ENCODE data around the gene CFAP298.
"Not testable (repeated sequence)": the region's sequence is repeated elsewhere in the genome, so short reads cannot be mapped to it uniquely, and the experiment has no call there.

Gene CFAP298

DNA sequence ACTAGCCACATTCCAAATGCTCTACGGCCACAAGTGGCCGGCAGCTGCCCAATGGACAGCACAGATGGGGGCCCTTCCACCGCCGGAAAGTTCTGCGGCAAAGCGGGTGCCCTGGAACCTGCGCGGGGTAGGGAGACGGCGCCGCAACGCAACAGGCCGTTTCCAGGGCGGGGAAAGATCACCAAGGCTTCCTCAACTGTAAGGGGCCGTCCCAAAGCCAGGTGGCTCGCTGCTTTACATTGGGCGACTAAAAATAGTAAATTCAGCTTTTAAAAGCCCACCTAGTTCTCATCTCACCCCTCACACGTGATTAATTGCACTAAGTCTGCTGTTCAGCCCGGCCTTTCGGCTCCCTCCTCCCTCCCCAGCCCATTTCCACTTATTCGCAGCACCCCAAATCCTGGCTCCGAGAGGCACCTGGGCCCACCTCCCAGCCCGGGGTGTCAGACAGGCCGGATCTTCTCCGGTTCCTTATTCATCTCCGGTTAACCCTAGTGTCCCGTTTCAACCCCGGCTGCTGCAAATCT, 643 bp downstream of the CFAP298 start (continued):
- TF ChIP-seq, protein P1, sequence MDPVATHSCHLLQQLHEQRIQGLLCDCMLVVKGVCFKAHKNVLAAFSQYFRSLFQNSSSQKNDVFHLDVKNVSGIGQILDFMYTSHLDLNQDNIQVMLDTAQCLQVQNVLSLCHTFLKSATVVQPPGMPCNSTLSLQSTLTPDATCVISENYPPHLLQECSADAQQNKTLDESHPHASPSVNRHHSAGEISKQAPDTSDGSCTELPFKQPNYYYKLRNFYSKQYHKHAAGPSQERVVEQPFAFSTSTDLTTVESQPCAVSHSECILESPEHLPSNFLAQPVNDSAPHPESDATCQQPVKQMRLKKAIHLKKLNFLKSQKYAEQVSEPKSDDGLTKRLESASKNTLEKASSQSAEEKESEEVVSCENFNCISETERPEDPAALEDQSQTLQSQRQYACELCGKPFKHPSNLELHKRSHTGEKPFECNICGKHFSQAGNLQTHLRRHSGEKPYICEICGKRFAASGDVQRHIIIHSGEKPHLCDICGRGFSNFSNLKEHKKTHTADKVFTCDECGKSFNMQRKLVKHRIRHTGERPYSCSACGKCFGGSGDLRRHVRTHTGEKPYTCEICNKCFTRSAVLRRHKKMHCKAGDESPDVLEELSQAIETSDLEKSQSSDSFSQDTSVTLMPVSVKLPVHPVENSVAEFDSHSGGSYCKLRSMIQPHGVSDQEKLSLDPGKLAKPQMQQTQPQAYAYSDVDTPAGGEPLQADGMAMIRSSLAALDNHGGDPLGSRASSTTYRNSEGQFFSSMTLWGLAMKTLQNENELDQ (tag by site-specific recombination; IDR thresholded peaks at IDR 0.05; ENCODE audit: low read depth), result no peak
- TF ChIP-seq, protein P2, sequence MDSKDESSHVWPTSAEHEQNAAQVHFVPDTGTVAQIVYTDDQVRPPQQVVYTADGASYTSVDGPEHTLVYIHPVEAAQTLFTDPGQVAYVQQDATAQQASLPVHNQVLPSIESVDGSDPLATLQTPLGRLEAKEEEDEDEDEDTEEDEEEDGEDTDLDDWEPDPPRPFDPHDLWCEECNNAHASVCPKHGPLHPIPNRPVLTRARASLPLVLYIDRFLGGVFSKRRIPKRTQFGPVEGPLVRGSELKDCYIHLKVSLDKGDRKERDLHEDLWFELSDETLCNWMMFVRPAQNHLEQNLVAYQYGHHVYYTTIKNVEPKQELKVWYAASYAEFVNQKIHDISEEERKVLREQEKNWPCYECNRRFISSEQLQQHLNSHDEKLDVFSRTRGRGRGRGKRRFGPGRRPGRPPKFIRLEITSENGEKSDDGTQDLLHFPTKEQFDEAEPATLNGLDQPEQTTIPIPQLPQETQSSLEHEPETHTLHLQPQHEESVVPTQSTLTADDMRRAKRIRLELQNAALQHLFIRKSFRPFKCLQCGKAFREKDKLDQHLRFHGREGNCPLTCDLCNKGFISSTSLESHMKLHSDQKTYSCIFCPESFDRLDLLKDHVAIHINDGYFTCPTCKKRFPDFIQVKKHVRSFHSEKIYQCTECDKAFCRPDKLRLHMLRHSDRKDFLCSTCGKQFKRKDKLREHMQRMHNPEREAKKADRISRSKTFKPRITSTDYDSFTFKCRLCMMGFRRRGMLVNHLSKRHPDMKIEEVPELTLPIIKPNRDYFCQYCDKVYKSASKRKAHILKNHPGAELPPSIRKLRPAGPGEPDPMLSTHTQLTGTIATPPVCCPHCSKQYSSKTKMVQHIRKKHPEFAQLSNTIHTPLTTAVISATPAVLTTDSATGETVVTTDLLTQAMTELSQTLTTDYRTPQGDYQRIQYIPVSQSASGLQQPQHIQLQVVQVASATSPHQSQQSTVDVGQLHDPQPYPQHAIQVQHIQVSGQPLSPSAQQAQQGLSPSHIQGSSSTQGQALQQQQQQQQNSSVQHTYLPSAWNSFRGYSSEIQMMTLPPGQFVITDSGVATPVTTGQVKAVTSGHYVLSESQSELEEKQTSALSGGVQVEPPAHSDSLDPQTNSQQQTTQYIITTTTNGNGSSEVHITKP (tag by site-specific recombination; IDR thresholded peaks at IDR 0.05), result peak; percentile 79
- no peak for TF ChIP-seq ZNF654 (tag by site-specific recombination; IDR thresholded peaks at IDR 0.05; ENCODE audit: low read depth)
- TF ChIP-seq GLIS2 (tag by site-specific recombination; IDR thresholded peaks at IDR 0.05), result 0 out of 2 replicates have a peak, but pooled peaks have one; percentile 24
- TF ChIP-seq ZNF548 (tag by site-specific recombination; IDR thresholded peaks at IDR 0.05), result no peak

DNA sequence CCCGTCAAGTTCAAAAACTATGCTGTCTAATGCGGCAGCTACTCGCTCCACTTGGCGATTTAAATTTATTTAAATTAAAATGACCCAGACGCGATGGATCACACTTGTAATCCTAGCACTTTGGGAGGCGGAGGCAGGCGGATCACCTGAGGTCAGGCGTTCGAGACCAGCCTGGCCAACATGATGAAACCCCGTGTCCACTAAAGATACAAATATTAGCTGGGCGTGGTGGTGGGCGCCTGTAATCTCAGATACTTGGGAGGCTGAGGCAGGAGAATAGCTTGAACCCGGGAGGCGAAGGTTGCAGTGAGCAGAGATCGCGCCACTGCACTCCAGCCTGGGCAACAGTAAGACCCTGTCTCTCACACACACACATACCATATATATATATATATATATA, 1.2 kb downstream of the CFAP298 start:
- CTCF ChIA-PET, result interaction anchor here (0.7 to 5.5 kb wide), 2 partner anchors 11 to 206 kb away, joined by 4 to 45 read pairs; no protein-coding TSS in a partner anchor
- H3K36me3 ChIP-seq (ENCODE audit: control insufficient read depth in 2 of 2, insufficient read depth in 1 of 2, low read length in 2 of 2), result peaks cover 27 to 40% of the 10 kb centered on the region in 2 experiments
- peak overlapping the region; percentile 17 for H3K4me3 ChIP-seq (ENCODE audit: low read depth, low read length)
- POLR2A ChIA-PET; H3K27ac ChIP-seq (ENCODE audit: extremely low read depth, low read depth, low read length); H3K4me1 ChIP-seq (ENCODE audit: control insufficient read depth, insufficient read depth, low read length); H3K9me3 ChIP-seq (ENCODE audit: control insufficient read depth, insufficient read depth, low read depth, low read length): not testable (repeated sequence)

DNA sequence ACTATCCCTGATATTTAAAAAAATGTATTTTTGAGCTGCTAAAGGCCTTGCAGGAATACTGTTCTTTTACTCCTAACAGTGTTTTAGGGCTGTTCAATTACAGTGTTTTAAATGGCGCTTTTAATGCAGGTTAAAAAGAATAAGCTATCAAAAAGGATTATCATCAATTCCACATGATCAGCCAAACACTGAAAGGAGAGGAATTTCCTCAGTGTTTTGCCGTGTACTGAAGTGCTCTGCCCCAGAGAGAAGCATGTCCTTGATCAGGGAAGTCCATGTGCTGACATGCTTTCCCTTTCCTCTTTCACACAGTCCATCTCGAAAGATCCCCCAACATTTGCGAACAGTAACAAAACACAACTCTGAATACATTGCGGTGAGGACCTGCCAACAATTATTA, 3.3 kb downstream of the CFAP298 start:
- Histone ChIP-seq H3K9me3 (ENCODE audit: control insufficient read depth, insufficient read depth, low read depth, low read length) (no peaks in the 10 kb centered on the region), H3K4me1 (ENCODE audit: control insufficient read depth, insufficient read depth, low read length) (no peaks in the 10 kb centered on the region), H3K27ac (ENCODE audit: extremely low read depth, low read depth, low read length) (no peak overlapping the region), H3K4me3 (ENCODE audit: low read depth, low read length) (no peak overlapping the region), H3K36me3 (ENCODE audit: control insufficient read depth in 2 of 2, insufficient read depth in 1 of 2, low read length in 2 of 2) (peaks cover 37 to 61% of the 10 kb centered on the region in 2 experiments)
- CTCF ChIA-PET, result interaction anchor here (0.6 to 5.5 kb wide), 5 partner anchors 9 to 206 kb away, joined by 3 to 45 read pairs (median 5); no protein-coding TSS in a partner anchor
- POLR2A ChIA-PET, result interaction anchor here (1.3 kb wide), 1 partner anchor 9 kb away, joined by 3 read pairs; no protein-coding TSS in a partner anchor
- TF ChIP-seq, protein P3, sequence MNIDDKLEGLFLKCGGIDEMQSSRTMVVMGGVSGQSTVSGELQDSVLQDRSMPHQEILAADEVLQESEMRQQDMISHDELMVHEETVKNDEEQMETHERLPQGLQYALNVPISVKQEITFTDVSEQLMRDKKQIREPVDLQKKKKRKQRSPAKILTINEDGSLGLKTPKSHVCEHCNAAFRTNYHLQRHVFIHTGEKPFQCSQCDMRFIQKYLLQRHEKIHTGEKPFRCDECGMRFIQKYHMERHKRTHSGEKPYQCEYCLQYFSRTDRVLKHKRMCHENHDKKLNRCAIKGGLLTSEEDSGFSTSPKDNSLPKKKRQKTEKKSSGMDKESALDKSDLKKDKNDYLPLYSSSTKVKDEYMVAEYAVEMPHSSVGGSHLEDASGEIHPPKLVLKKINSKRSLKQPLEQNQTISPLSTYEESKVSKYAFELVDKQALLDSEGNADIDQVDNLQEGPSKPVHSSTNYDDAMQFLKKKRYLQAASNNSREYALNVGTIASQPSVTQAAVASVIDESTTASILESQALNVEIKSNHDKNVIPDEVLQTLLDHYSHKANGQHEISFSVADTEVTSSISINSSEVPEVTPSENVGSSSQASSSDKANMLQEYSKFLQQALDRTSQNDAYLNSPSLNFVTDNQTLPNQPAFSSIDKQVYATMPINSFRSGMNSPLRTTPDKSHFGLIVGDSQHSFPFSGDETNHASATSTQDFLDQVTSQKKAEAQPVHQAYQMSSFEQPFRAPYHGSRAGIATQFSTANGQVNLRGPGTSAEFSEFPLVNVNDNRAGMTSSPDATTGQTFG (tag by site-specific recombination; IDR thresholded peaks at IDR 0.05; ENCODE audit: borderline replicate concordance), result no peak
- TF ChIP-seq, protein P4, sequence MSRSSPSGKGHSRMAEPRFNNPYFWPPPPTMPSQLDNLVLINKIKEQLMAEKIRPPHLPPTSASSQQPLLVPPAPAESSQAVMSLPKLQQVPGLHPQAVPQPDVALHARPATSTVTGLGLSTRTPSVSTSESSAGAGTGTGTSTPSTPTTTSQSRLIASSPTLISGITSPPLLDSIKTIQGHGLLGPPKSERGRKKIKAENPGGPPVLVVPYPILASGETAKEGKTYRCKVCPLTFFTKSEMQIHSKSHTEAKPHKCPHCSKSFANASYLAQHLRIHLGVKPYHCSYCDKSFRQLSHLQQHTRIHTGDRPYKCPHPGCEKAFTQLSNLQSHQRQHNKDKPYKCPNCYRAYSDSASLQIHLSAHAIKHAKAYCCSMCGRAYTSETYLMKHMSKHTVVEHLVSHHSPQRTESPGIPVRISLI (tag by site-specific recombination; IDR thresholded peaks at IDR 0.05), result no peak
- TF ChIP-seq GFI1B (tag by site-specific recombination; IDR thresholded peaks at IDR 0.05), result no peak
- TF ChIP-seq, protein P5, sequence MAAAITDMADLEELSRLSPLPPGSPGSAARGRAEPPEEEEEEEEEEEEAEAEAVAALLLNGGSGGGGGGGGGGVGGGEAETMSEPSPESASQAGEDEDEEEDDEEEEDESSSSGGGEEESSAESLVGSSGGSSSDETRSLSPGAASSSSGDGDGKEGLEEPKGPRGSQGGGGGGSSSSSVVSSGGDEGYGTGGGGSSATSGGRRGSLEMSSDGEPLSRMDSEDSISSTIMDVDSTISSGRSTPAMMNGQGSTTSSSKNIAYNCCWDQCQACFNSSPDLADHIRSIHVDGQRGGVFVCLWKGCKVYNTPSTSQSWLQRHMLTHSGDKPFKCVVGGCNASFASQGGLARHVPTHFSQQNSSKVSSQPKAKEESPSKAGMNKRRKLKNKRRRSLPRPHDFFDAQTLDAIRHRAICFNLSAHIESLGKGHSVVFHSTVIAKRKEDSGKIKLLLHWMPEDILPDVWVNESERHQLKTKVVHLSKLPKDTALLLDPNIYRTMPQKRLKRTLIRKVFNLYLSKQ (tag by site-specific recombination; IDR thresholded peaks at IDR 0.05; ENCODE audit: borderline replicate concordance), result no peak
- no peak for TF ChIP-seq ZNF184 (tag by site-specific recombination; IDR thresholded peaks at IDR 0.05)
- TF ChIP-seq ZNF16 (tag by site-specific recombination; IDR thresholded peaks at IDR 0.05; ENCODE audit: low read depth), result no peak
- TF ChIP-seq, protein P6, sequence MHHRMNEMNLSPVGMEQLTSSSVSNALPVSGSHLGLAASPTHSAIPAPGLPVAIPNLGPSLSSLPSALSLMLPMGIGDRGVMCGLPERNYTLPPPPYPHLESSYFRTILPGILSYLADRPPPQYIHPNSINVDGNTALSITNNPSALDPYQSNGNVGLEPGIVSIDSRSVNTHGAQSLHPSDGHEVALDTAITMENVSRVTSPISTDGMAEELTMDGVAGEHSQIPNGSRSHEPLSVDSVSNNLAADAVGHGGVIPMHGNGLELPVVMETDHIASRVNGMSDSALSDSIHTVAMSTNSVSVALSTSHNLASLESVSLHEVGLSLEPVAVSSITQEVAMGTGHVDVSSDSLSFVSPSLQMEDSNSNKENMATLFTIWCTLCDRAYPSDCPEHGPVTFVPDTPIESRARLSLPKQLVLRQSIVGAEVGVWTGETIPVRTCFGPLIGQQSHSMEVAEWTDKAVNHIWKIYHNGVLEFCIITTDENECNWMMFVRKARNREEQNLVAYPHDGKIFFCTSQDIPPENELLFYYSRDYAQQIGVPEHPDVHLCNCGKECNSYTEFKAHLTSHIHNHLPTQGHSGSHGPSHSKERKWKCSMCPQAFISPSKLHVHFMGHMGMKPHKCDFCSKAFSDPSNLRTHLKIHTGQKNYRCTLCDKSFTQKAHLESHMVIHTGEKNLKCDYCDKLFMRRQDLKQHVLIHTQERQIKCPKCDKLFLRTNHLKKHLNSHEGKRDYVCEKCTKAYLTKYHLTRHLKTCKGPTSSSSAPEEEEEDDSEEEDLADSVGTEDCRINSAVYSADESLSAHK (tag by site-specific recombination; IDR thresholded peaks at IDR 0.05), result no peak
- TF ChIP-seq GLI2 (tag by site-specific recombination; IDR thresholded peaks at IDR 0.05; ENCODE audit: borderline replicate concordance, low read depth), result no peak
- TF ChIP-seq, protein P7, sequence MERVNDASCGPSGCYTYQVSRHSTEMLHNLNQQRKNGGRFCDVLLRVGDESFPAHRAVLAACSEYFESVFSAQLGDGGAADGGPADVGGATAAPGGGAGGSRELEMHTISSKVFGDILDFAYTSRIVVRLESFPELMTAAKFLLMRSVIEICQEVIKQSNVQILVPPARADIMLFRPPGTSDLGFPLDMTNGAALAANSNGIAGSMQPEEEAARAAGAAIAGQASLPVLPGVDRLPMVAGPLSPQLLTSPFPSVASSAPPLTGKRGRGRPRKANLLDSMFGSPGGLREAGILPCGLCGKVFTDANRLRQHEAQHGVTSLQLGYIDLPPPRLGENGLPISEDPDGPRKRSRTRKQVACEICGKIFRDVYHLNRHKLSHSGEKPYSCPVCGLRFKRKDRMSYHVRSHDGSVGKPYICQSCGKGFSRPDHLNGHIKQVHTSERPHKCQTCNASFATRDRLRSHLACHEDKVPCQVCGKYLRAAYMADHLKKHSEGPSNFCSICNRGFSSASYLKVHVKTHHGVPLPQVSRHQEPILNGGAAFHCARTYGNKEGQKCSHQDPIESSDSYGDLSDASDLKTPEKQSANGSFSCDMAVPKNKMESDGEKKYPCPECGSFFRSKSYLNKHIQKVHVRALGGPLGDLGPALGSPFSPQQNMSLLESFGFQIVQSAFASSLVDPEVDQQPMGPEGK (tag by site-specific recombination; IDR thresholded peaks at IDR 0.05), result no peak
- TF ChIP-seq ZNF571 (tag by site-specific recombination; IDR thresholded peaks at IDR 0.05), result no peak
